ENCODE results near the gene ADSL. TPM values are rescaled to one million over a fixed set of nuclear protein-coding genes. Genes with fewer than 3 reads are reported as not detected.

The ADSL gene
- polyA plus RNA-seq, 1 of the 3 experiments (the other 2 are of a cell fraction), result 79.7 TPM

DNA sequence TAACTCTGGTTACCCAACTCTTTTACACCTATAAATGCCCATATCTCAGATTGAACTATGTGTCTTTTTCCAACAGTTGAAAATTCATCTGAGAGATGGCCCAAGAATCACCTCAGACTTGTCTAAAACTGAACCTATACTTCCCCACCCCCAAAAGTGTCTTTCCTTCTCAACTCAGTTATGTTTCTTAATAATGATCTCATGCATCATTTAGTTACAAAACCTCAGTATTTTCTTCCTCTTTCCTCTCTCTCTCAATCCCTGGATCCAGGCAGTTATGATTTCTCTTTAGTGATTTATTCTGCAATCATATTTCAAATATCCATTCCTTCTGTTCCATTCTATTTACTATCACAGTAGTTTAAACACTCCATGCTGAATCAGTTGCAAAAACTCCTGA, 32.3 kb upstream of the ADSL start:
- no peak overlapping the region for H3K9ac ChIP-seq
- H3K9me2 ChIP-seq, result no peaks in the 10 kb centered on the region
- no peak overlapping the region for H3K27ac ChIP-seq (ENCODE audit: low read depth in 2 of 2, low read length in 1 of 2)
- no peak overlapping the region for H3K4me3 ChIP-seq (ENCODE audit: low read depth in 2 of 2, low read length in 1 of 2)
- H3K79me2 ChIP-seq (ENCODE audit: insufficient read depth), result no peaks in the 10 kb centered on the region
- peaks cover 0 to 6% of the 10 kb centered on the region in 2 experiments; a peak in 2 of 4 replicates for H3K4me1 ChIP-seq (ENCODE audit: control insufficient read depth in 1 of 2, insufficient read depth in 2 of 2, low read depth in 1 of 2, low read length in 1 of 2)
- no peak overlapping the region for H3K4me2 ChIP-seq
- H3F3A ChIP-seq (replicated peaks; ENCODE audit: insufficient read depth), result peaks cover 19% of the 10 kb centered on the region
- POLR2A ChIA-PET, result no interaction called here
- DNase-seq, result no peak
- H2AFZ ChIP-seq (ENCODE audit: low read depth), result no peak overlapping the region
- no peaks in the 10 kb centered on the region for H3K9me3 ChIP-seq
- no peaks in the 10 kb centered on the region for H3K27me3 ChIP-seq (ENCODE audit: insufficient read depth)
- TF ChIP-seq TCF12 (IDR thresholded peaks at IDR 0.05) (no peak), JUND (IDR thresholded peaks at IDR 0.05) (no peak), TAF1 (IDR thresholded peaks at IDR 0.05; ENCODE audit: borderline replicate concordance, low read depth, low read length) (no peak), ELF1 (IDR thresholded peaks at IDR 0.05) (no peak), GABPA (IDR thresholded peaks at IDR 0.05; ENCODE audit: low read depth) (no peak), POLR2AphosphoS5 (IDR thresholded peaks at IDR 0.05; ENCODE audit: low read depth, low read length) (no peak), SMC3 (IDR thresholded peaks at IDR 0.05; ENCODE audit: low read depth, low read length) (no peak), RFX5 (IDR thresholded peaks at IDR 0.05; ENCODE audit: low read length) (no peak), FOXM1 (IDR thresholded peaks at IDR 0.05; ENCODE audit: low read depth) (no peak), NRF1 (IDR thresholded peaks at IDR 0.05; ENCODE audit: low read depth, low read length) (no peak), CHD2 (IDR thresholded peaks at IDR 0.05; ENCODE audit: low read length, partially characterized antibody) (no peak)
- TF ChIP-seq, protein P1, sequence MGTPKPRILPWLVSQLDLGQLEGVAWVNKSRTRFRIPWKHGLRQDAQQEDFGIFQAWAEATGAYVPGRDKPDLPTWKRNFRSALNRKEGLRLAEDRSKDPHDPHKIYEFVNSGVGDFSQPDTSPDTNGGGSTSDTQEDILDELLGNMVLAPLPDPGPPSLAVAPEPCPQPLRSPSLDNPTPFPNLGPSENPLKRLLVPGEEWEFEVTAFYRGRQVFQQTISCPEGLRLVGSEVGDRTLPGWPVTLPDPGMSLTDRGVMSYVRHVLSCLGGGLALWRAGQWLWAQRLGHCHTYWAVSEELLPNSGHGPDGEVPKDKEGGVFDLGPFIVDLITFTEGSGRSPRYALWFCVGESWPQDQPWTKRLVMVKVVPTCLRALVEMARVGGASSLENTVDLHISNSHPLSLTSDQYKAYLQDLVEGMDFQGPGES (IDR thresholded peaks at IDR 0.05; ENCODE audit: low read depth, low read length), result no peak
- TF ChIP-seq, protein P2, sequence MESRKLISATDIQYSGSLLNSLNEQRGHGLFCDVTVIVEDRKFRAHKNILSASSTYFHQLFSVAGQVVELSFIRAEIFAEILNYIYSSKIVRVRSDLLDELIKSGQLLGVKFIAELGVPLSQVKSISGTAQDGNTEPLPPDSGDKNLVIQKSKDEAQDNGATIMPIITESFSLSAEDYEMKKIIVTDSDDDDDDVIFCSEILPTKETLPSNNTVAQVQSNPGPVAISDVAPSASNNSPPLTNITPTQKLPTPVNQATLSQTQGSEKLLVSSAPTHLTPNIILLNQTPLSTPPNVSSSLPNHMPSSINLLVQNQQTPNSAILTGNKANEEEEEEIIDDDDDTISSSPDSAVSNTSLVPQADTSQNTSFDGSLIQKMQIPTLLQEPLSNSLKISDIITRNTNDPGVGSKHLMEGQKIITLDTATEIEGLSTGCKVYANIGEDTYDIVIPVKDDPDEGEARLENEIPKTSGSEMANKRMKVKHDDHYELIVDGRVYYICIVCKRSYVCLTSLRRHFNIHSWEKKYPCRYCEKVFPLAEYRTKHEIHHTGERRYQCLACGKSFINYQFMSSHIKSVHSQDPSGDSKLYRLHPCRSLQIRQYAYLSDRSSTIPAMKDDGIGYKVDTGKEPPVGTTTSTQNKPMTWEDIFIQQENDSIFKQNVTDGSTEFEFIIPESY (IDR thresholded peaks at IDR 0.05; ENCODE audit: borderline replicate concordance, low read depth), result no peak
- TF ChIP-seq, protein P3, sequence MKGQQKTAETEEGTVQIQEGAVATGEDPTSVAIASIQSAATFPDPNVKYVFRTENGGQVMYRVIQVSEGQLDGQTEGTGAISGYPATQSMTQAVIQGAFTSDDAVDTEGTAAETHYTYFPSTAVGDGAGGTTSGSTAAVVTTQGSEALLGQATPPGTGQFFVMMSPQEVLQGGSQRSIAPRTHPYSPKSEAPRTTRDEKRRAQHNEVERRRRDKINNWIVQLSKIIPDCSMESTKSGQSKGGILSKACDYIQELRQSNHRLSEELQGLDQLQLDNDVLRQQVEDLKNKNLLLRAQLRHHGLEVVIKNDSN (IDR thresholded peaks at IDR 0.05; ENCODE audit: borderline replicate concordance, low read depth), result no peak
- TF ChIP-seq, protein P4, sequence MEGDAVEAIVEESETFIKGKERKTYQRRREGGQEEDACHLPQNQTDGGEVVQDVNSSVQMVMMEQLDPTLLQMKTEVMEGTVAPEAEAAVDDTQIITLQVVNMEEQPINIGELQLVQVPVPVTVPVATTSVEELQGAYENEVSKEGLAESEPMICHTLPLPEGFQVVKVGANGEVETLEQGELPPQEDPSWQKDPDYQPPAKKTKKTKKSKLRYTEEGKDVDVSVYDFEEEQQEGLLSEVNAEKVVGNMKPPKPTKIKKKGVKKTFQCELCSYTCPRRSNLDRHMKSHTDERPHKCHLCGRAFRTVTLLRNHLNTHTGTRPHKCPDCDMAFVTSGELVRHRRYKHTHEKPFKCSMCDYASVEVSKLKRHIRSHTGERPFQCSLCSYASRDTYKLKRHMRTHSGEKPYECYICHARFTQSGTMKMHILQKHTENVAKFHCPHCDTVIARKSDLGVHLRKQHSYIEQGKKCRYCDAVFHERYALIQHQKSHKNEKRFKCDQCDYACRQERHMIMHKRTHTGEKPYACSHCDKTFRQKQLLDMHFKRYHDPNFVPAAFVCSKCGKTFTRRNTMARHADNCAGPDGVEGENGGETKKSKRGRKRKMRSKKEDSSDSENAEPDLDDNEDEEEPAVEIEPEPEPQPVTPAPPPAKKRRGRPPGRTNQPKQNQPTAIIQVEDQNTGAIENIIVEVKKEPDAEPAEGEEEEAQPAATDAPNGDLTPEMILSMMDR (IDR thresholded peaks at IDR 0.05), result no peak
- CTCF ChIA-PET, result no interaction called here
- 0 out of 2 replicates have a peak, but pooled peaks cover 4% of the 10 kb centered on the region for H4K20me1 ChIP-seq (ENCODE audit: insufficient read depth)
- H3K36me3 ChIP-seq (replicated peaks in 1 of 2; ENCODE audit: control insufficient read depth in 1 of 2, insufficient read depth in 2 of 2, low read length in 1 of 2), result peaks cover 20 to 42% of the 10 kb centered on the region in 2 experiments

Data from SK-N-SH (cell line).